Pancreas (tissue), 10 donors: ENCODE results near the gene CUEDC2. TPM values are rescaled to one million over a fixed set of nuclear protein-coding genes. Genes with fewer than 3 reads are reported as not detected.
A peak's percentile ranks its signal among the peaks of the same experiment; 100 is the strongest.

Experiments
- ATAC-seq, 4 donors: fragments of 200-7000 bp; cut with Tn5 transposase; one replicate each; pipeline versions ENCODE4 v1.8.0 to v1.9.1; 2020; ENCODE audit warnings: mild to moderate bottlenecking in 4 of 4, moderate library complexity in 4 of 4
- DNase-seq, 6 donors: peaks; one replicate each; pipeline ENCODE4 v3.0.0-alpha.2; 2020
- FAIRE-seq: peaks from 2 replicates; lab custom pipeline; 2012; peaks lifted over from hg19 to GRCh38; lab: Jason Lieb, UNC
- H3K27ac ChIP-seq, 4 donors: fragments of 200-600 bp; sonication (generic); 1 replicate in 3 of 4; 2 replicates in 1 of 4; pipeline versions ENCODE4 v1.5.0 to v1.8.0; 2020
- H3K27me3 ChIP-seq, 4 donors: fragments of 200-600 bp; one replicate each; pipeline ENCODE4 v1.8.0; 2021
- H3K36me3 ChIP-seq, 3 donors: fragments of 200-600 bp; sonication (generic) in 1 of 3; one replicate each; pipeline versions ENCODE4 v1.5.0 to v1.8.0; 2020 to 2021
- H3K4me1 ChIP-seq, 3 donors: fragments of 200-600 bp; one replicate each; pipeline ENCODE4 v1.8.0; 2021
- H3K4me3 ChIP-seq, 4 donors: fragments of 200-600 bp; sonication (generic) in 2 of 4; one replicate each; pipeline versions ENCODE4 v1.5.0 to v1.8.0; 2020 to 2021
- H3K9me3 ChIP-seq, 4 donors: fragments of 200-600 bp; one replicate each; pipeline ENCODE4 v1.8.0; 2021
- CTCF ChIP-seq, 4 donors: fragments of 200-600 bp; sonication (generic) in 3 of 4; IDR thresholded peaks; one replicate each; pipeline versions ENCODE4 v1.5.0 to v1.8.0; 2021; ENCODE audit warnings: antibody characterized with exemption in 4 of 4
- WGBS, 2 donors: extraction: QIAGEN DNeasy Blood & Tissue Kit; methylation state at CpG; one replicate each; pipeline ENCODE4 v1.1.7; 2013; 5-methylcytosine and 5-hydroxymethylcytosine counted together
- intact Hi-C, 3 donors: fragments of 100-400 bp; cut with DNase I; formaldehyde crosslinking; loops; one replicate each; pipeline versions ENCODE4 v1.11.1 to v1.14.2; 2022
- polyA plus RNA-seq, 2 donors: library from polyadenylated mRNA; stranded (reverse); fragments of 200-250 nt; gene quantifications; one replicate each; pipeline ENCODE4 v1.2.3, GENCODE V29; 2013
- total RNA-seq, 6 donors: library from RNA; stranded (reverse); fragmentation: NEBNext Ultra II Directional in 4 of 6; extraction: Animal tissue kit (Norgen Biotek cat#: 25700) in 4 of 6; gene quantifications; one replicate each; pipeline versions ENCODE4 v1.2.1 to v1.2.4, GENCODE V29; 2021 to 2023
- donor health status: healthy with polysubstance abuse.
- donor health status: DM: no; HTN: no; CAD: no; lungs with moderate emphysema.
- donor health status: DM: no; HTN: no; CAD: no.
- donor health status: control.
- donor health status: control.
- donor health status: Bipolar disorder and iron deficiency.
- donor health status: DM: yes; HTN: yes; CAD: no.
- donor health status: DM: no; HTN: no; CAD: no.
- donor health status: DM: no; HTN: no; CAD: no.
- donor health status: DM: yes; HTN: yes; CAD: no.

CUEDC2 gene
- total and polyA plus RNA-seq, 8 donors: 18.9 to 51.5 (median 21.2) TPM

- Histone ChIP-seq H3K36me3 (no peaks in the 10 kb centered on the region), H3K4me3 (no peak overlapping the region), H3K9me3 (no peaks in the 10 kb centered on the region), H3K4me1 (peaks cover 0 to 6% (median 0%) of the 10 kb centered on the region in 3 donors), H3K27ac (no peak overlapping the region), H3K27me3 (no peaks in the 10 kb centered on the region)
- TF ChIP-seq CTCF (IDR thresholded peaks at IDR 0.05): no peak
- WGBS, 2 donors: 84 to 91% methylated on average over 8 of the region's 8 CpGs
- intact Hi-C loops: no loop called here
- ATAC-seq (no peak), FAIRE-seq (no peak), DNase-seq (peak in 1 of 6 donors; percentile 22)
Observed at GRCh38 chr10:102429468-102429867, 2.9 kb downstream of the CUEDC2 start.

- peaks cover 7 to 12% (median 11%) of the 10 kb centered on the region in 3 donors for H3K4me1 ChIP-seq
- H3K4me3 ChIP-seq: no peak overlapping the region
- 80 to 83% methylated on average over 7 of the region's 7 CpGs for WGBS, 2 donors
- no peak overlapping the region for H3K27ac ChIP-seq
- H3K36me3 ChIP-seq: peaks cover 0 to 7% (median 0%) of the 10 kb centered on the region in 3 donors
- DNase-seq (no peak), FAIRE-seq (no peak), ATAC-seq (no peak)
- H3K27me3 ChIP-seq: no peaks in the 10 kb centered on the region
- TF ChIP-seq CTCF (IDR thresholded peaks at IDR 0.05): no peak
- H3K9me3 ChIP-seq: no peaks in the 10 kb centered on the region
- intact Hi-C loops: no loop called here
Observed at GRCh38 chr10:102426803-102427287, 5.5 kb downstream of the CUEDC2 start.

GRCh38 chr10:102425444-102425843 lies 6.9 kb downstream of the CUEDC2 start:
- FAIRE-seq (no peak), DNase-seq (peak in 1 of 6 donors; percentile 33), ATAC-seq (no peak)
- H3K4me3 ChIP-seq: no peak overlapping the region
- intact Hi-C loops: no loop called here
- no peaks in the 10 kb centered on the region for H3K27me3 ChIP-seq
- no peaks in the 10 kb centered on the region for H3K9me3 ChIP-seq
- TF ChIP-seq CTCF (IDR thresholded peaks at IDR 0.05): no peak
- peaks cover 5 to 12% (median 7%) of the 10 kb centered on the region in 3 donors for H3K4me1 ChIP-seq
- H3K36me3 ChIP-seq: peaks cover 0 to 7% (median 0%) of the 10 kb centered on the region in 3 donors
- H3K27ac ChIP-seq: no peak overlapping the region
- WGBS, 2 donors: 97 to 100% methylated on average over 1 of the region's 1 CpG

GRCh38 chr10:102424916-102425315 lies 7.5 kb downstream of the CUEDC2 start:
- Histone ChIP-seq H3K36me3 (peaks cover 0 to 7% (median 0%) of the 10 kb centered on the region in 3 donors), H3K27me3 (no peaks in the 10 kb centered on the region), H3K4me3 (no peak overlapping the region), H3K9me3 (no peaks in the 10 kb centered on the region), H3K27ac (no peak overlapping the region), H3K4me1 (peaks cover 7 to 12% (median 10%) of the 10 kb centered on the region in 3 donors)
- WGBS, 2 donors: 88 to 90% methylated on average over 6 of the region's 6 CpGs
- peak in 1 of 6 donors; percentile 44 for DNase-seq
- TF ChIP-seq CTCF (IDR thresholded peaks at IDR 0.05): no peak
- no peak for ATAC-seq
- FAIRE-seq: no peak
- intact Hi-C loops: no loop called here

GRCh38 chr10:102424145-102424544 lies 8.2 kb downstream of the CUEDC2 start:
- DNase-seq (peak in 1 of 6 donors; percentile 67), FAIRE-seq (no peak), ATAC-seq (no peak)
- peaks cover 7 to 16% (median 12%) of the 10 kb centered on the region in 3 donors for H3K4me1 ChIP-seq
- no peak overlapping the region for H3K27ac ChIP-seq
- peaks cover 0 to 7% (median 0%) of the 10 kb centered on the region in 3 donors for H3K36me3 ChIP-seq
- H3K27me3 ChIP-seq: no peaks in the 10 kb centered on the region
- no peak for TF ChIP-seq CTCF (IDR thresholded peaks at IDR 0.05)
- intact Hi-C loops: no loop called here
- no peak overlapping the region for H3K4me3 ChIP-seq
- H3K9me3 ChIP-seq: no peaks in the 10 kb centered on the region
- WGBS, 2 donors: 69 to 89% methylated on average over 9 of the region's 9 CpGs
